H1 (cell line): ENCODE measurements around the gene RRP7A. TPM values are rescaled to one million over a fixed set of nuclear protein-coding genes. Genes with fewer than 3 reads are reported as not detected.
A peak's percentile ranks its signal among the peaks of the same experiment; 100 is the strongest.

ENCODE experiments used
- SP1 ChIP-seq: IDR thresholded peaks from 2 replicates; pipeline ENCODE4 v1.6.1; 2011; ENCODE audit warnings: low read depth, low read length
- polyA plus RNA-seq, 7 experiments: library from polyadenylated mRNA; depleted of rRNA in 3 of 7; stranded (reverse) in 5 of 7; unstranded in 2 of 7; fragments of >200 nt in 5 of 7; fragments of 200-250 nt in 2 of 7; gene quantifications; 1 replicate in 5 of 7; 2 replicates in 1 of 7; 4 replicates in 1 of 7; pipeline versions ENCODE4 v1.2.1 to v1.2.3, GENCODE V29; 2011 to 2013; ENCODE audit warnings: missing spikeins in 2 of 7, mixed read lengths in 2 of 7
- total RNA-seq: library from RNA; stranded (reverse); fragmentation: NEBNext Ultra II Directional; extraction: Animal tissue kit (Norgen Biotek cat#: 25700); gene quantifications from 2 replicates; pipeline ENCODE4 v1.2.1, GENCODE V29; 2021
- TF ChIP-seq, protein P1 (sequence below): fragments of 300-600 bp; sonication (generic); IDR thresholded peaks from 2 replicates; pipeline ENCODE4 v1.7.1; 2012; ENCODE audit warnings: low read length, moderate library complexity, mild to moderate bottlenecking, inconsistent platforms; ENCODE audit not compliant: insufficient replicate concordance

Gene RRP7A
- total and polyA plus RNA-seq, 2 of the 8 experiments (the other 6 are each of a cell fraction or from before 2014, with no cell fraction given) = 18.4 to 49.0 TPM

DNA sequence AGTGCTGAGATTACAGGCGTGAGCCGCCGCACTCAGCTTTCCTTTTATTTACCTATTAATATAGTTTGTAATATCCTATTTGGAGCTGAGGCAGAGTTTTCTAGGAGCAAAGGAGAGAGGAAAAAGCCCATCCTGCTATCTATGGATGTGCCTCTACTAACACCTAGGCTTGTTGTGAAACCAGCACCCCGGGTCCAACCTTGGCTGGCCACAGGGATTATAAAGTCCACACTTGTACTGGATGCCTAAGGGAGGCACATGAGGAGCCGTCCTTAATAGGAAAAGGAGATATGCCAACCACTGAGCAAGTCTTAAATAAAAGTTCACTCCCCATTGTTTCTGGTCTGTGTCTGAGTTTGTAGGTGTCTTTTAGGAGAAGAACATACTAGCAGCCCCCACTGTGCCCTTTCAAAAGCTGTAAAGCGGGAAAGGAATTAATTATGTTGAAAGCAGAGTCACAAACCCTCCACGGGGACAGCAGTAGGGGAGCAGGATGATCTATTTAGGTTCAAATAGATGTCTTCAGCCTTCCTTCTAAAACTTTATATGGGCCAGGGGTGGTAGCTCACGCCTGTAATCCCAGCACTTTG is 29.3 kb downstream of the RRP7A start (continued):
- TF ChIP-seq, protein P1, sequence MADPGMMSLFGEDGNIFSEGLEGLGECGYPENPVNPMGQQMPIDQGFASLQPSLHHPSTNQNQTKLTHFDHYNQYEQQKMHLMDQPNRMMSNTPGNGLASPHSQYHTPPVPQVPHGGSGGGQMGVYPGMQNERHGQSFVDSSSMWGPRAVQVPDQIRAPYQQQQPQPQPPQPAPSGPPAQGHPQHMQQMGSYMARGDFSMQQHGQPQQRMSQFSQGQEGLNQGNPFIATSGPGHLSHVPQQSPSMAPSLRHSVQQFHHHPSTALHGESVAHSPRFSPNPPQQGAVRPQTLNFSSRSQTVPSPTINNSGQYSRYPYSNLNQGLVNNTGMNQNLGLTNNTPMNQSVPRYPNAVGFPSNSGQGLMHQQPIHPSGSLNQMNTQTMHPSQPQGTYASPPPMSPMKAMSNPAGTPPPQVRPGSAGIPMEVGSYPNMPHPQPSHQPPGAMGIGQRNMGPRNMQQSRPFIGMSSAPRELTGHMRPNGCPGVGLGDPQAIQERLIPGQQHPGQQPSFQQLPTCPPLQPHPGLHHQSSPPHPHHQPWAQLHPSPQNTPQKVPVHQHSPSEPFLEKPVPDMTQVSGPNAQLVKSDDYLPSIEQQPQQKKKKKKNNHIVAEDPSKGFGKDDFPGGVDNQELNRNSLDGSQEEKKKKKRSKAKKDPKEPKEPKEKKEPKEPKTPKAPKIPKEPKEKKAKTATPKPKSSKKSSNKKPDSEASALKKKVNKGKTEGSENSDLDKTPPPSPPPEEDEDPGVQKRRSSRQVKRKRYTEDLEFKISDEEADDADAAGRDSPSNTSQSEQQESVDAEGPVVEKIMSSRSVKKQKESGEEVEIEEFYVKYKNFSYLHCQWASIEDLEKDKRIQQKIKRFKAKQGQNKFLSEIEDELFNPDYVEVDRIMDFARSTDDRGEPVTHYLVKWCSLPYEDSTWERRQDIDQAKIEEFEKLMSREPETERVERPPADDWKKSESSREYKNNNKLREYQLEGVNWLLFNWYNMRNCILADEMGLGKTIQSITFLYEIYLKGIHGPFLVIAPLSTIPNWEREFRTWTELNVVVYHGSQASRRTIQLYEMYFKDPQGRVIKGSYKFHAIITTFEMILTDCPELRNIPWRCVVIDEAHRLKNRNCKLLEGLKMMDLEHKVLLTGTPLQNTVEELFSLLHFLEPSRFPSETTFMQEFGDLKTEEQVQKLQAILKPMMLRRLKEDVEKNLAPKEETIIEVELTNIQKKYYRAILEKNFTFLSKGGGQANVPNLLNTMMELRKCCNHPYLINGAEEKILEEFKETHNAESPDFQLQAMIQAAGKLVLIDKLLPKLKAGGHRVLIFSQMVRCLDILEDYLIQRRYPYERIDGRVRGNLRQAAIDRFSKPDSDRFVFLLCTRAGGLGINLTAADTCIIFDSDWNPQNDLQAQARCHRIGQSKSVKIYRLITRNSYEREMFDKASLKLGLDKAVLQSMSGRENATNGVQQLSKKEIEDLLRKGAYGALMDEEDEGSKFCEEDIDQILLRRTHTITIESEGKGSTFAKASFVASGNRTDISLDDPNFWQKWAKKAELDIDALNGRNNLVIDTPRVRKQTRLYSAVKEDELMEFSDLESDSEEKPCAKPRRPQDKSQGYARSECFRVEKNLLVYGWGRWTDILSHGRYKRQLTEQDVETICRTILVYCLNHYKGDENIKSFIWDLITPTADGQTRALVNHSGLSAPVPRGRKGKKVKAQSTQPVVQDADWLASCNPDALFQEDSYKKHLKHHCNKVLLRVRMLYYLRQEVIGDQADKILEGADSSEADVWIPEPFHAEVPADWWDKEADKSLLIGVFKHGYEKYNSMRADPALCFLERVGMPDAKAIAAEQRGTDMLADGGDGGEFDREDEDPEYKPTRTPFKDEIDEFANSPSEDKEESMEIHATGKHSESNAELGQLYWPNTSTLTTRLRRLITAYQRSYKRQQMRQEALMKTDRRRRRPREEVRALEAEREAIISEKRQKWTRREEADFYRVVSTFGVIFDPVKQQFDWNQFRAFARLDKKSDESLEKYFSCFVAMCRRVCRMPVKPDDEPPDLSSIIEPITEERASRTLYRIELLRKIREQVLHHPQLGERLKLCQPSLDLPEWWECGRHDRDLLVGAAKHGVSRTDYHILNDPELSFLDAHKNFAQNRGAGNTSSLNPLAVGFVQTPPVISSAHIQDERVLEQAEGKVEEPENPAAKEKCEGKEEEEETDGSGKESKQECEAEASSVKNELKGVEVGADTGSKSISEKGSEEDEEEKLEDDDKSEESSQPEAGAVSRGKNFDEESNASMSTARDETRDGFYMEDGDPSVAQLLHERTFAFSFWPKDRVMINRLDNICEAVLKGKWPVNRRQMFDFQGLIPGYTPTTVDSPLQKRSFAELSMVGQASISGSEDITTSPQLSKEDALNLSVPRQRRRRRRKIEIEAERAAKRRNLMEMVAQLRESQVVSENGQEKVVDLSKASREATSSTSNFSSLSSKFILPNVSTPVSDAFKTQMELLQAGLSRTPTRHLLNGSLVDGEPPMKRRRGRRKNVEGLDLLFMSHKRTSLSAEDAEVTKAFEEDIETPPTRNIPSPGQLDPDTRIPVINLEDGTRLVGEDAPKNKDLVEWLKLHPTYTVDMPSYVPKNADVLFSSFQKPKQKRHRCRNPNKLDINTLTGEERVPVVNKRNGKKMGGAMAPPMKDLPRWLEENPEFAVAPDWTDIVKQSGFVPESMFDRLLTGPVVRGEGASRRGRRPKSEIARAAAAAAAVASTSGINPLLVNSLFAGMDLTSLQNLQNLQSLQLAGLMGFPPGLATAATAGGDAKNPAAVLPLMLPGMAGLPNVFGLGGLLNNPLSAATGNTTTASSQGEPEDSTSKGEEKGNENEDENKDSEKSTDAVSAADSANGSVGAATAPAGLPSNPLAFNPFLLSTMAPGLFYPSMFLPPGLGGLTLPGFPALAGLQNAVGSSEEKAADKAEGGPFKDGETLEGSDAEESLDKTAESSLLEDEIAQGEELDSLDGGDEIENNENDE = no peak
- TF ChIP-seq SP1 = peak; percentile 51; the same call in 1 of the 2 replicates
